Measurements from ENCODE around the gene CREB3L2. TPM values are rescaled to one million over a fixed set of nuclear protein-coding genes. Genes with fewer than 3 reads are reported as not detected.

CREB3L2 gene
- total and polyA plus RNA-seq, 7 donors, result 2.2 to 14.7 (median 6.7) TPM

GRCh38 chr7:137916980-137917645 lies 84.8 kb downstream of the CREB3L2 start:
- peaks cover 5 to 37% of the 10 kb centered on the region in 2 donors for H3K36me3 ChIP-seq (ENCODE audit: insufficient read depth in 1 of 2, low read depth in 1 of 2)
- intact Hi-C loops (cut with DNase I), result no loop called here
- ATAC-seq, result no peak

GRCh38 chr7:137916564-137916963 lies 85.3 kb downstream of the CREB3L2 start:
- intact Hi-C loops (cut with DNase I), result no loop called here
- Histone ChIP-seq H3K4me3 (no peak overlapping the region), H3K27ac (no peak overlapping the region), H3K9me3 (no peaks in the 10 kb centered on the region), H3K36me3 (ENCODE audit: insufficient read depth in 1 of 2, low read depth in 1 of 2) (peaks cover 5 to 43% of the 10 kb centered on the region in 2 donors), H3K4me1 (no peaks in the 10 kb centered on the region), H3K27me3 (ENCODE audit: insufficient read depth in 3 of 3, low read length in 2 of 3) (no peaks in the 10 kb centered on the region)
- WGBS, 3 donors, result 94 to 98% (median 98%) methylated on average over 8 of the region's 8 CpGs
- no peak for DNase-seq
- no peak for ATAC-seq
- TF ChIP-seq, protein P1, sequence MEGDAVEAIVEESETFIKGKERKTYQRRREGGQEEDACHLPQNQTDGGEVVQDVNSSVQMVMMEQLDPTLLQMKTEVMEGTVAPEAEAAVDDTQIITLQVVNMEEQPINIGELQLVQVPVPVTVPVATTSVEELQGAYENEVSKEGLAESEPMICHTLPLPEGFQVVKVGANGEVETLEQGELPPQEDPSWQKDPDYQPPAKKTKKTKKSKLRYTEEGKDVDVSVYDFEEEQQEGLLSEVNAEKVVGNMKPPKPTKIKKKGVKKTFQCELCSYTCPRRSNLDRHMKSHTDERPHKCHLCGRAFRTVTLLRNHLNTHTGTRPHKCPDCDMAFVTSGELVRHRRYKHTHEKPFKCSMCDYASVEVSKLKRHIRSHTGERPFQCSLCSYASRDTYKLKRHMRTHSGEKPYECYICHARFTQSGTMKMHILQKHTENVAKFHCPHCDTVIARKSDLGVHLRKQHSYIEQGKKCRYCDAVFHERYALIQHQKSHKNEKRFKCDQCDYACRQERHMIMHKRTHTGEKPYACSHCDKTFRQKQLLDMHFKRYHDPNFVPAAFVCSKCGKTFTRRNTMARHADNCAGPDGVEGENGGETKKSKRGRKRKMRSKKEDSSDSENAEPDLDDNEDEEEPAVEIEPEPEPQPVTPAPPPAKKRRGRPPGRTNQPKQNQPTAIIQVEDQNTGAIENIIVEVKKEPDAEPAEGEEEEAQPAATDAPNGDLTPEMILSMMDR (IDR thresholded peaks at IDR 0.05), result no peak

More at GRCh38 chr7:137916980-137917645, 84.8 kb downstream of the CREB3L2 start:
- H3K4me3 ChIP-seq, result no peak overlapping the region
- H3K27me3 ChIP-seq (ENCODE audit: insufficient read depth in 3 of 3, low read length in 2 of 3), result no peaks in the 10 kb centered on the region
- 70 to 76% (median 75%) methylated on average over 9 of the region's 9 CpGs for WGBS, 3 donors
- H3K4me1 ChIP-seq, result no peaks in the 10 kb centered on the region
- TF ChIP-seq, protein P1 (IDR thresholded peaks at IDR 0.05), result no peak
- DNase-seq, result no peak
- H3K27ac ChIP-seq, result no peak overlapping the region
- no peaks in the 10 kb centered on the region for H3K9me3 ChIP-seq

DNA sequence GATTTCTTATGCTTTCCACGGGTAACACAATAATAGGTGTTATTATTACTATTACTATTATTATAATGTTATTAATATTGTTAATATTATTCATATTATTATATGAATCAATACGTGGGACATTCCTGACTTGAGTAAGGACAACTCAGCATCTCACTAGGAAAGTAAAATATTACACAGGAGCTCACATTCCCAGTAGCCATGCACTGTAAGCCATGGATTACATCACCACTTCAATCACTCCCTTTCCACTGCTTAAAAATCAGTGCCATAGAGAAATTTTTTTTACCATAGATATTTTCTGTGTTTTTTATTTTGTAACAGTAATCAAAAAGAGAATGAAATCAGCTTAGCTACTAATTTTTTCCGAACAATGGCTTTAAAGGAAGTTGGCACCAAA lies 86.6 kb downstream of the CREB3L2 start:
- Histone ChIP-seq H3K36me3 (ENCODE audit: insufficient read depth in 1 of 2, low read depth in 1 of 2) (peaks cover 7 to 55% of the 10 kb centered on the region in 2 donors), H3K9me3 (no peaks in the 10 kb centered on the region), H3K4me3 (no peak overlapping the region), H3K27ac (no peak overlapping the region), H3K4me1 (no peaks in the 10 kb centered on the region), H3K27me3 (ENCODE audit: insufficient read depth in 3 of 3, low read length in 2 of 3) (no peaks in the 10 kb centered on the region)
- intact Hi-C loops (cut with DNase I), result no loop called here
- TF ChIP-seq, protein P1 (IDR thresholded peaks at IDR 0.05), result no peak
- DNase-seq (no peak), ATAC-seq (no peak)
- WGBS, 3 donors, result 81 to 84% (median 84%) methylated on average over 3 of the region's 3 CpGs

DNA sequence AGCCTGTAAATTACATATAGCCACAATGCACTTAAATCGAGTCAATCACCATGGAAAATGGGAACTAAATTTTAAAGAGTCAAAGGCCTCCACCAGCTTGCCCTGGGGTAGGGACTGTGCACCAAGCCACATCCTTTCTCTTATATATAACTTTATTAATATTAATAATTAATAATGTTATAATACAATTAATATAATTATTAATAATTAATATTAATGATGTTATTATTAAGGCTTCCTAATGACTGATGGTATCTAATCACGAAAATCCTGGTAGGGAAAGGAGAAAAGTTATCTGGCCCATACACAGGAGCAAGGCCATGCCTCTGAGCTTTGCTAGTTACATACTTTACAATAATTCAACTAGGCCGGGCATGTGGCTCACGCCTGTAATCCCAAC lies 87.9 kb downstream of the CREB3L2 start:
- H3K9me3 ChIP-seq, result no peaks in the 10 kb centered on the region
- no peak for ATAC-seq
- intact Hi-C loops (cut with DNase I), result no loop called here
- H3K4me1 ChIP-seq, result no peaks in the 10 kb centered on the region
- DNase-seq, result no peak
- no peak overlapping the region for H3K4me3 ChIP-seq
- peaks cover 7 to 56% of the 10 kb centered on the region in 2 donors for H3K36me3 ChIP-seq (ENCODE audit: insufficient read depth in 1 of 2, low read depth in 1 of 2)
- WGBS, 3 donors, result 73 to 78% (median 75%) methylated on average over 4 of the region's 4 CpGs
- H3K27me3 ChIP-seq (ENCODE audit: insufficient read depth in 3 of 3, low read length in 2 of 3), result no peaks in the 10 kb centered on the region
- TF ChIP-seq, protein P1 (IDR thresholded peaks at IDR 0.05), result no peak
- no peak overlapping the region for H3K27ac ChIP-seq

DNA sequence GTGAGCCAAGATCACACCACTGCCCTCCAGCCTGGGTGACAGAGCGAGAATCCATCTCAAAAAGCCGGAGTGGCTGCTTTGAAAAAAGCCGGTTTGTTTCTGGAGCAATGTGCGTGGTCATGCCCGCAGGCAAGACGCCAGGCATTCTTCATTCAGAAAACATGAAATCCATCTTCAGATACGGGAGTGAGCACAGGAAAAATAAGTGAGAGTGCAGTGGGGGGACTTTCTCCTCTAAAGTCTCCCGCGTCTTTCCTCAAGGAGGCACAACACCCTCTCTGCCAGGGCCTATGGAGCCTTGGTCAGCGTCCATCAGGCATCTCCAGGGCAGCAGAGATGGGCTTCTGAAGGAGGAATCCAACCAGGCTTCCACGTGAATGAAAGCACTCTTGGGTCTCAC lies 92.8 kb downstream of the CREB3L2 start:
- no peak overlapping the region for H3K4me3 ChIP-seq
- H3K27ac ChIP-seq, result no peak overlapping the region
- intact Hi-C loops (cut with DNase I), result loop anchor here in 1 of 2 donors (10.0 kb wide), 1 partner anchor 826 kb away; no protein-coding TSS in a partner anchor
- H3K4me1 ChIP-seq, result no peaks in the 10 kb centered on the region
- no peak for ATAC-seq
- peak in 1 of 2 donors; percentile 35 for DNase-seq
- WGBS, 3 donors, result 72 to 84% (median 74%) methylated on average over 11 of the region's 11 CpGs
- no peaks in the 10 kb centered on the region for H3K27me3 ChIP-seq (ENCODE audit: insufficient read depth in 3 of 3, low read length in 2 of 3)
- TF ChIP-seq, protein P1 (IDR thresholded peaks at IDR 0.05), result no peak
- H3K9me3 ChIP-seq, result no peaks in the 10 kb centered on the region
- H3K36me3 ChIP-seq (ENCODE audit: insufficient read depth in 1 of 2, low read depth in 1 of 2), result peaks cover 6 to 74% of the 10 kb centered on the region in 2 donors

Data from psoas muscle (tissue), 8 donors.